GM23338 (cell line): ENCODE results near the gene MED16. TPM values are rescaled to one million over a fixed set of nuclear protein-coding genes. Genes with fewer than 3 reads are reported as not detected.

Experiments used
- ATAC-seq: fragments of 200-7000 bp; cut with Tn5 transposase; 3 replicates; pipeline ENCODE4 v1.9.1; 2020
- DNase-seq: peaks from one replicate; pipeline ENCODE4 v3.0.0-alpha.2; 2015; ENCODE audit warnings: low spot score
- H2AFZ ChIP-seq: fragments of 200-600 bp; sonication (generic); 2 replicates; pipeline ENCODE4 v1.8.0; 2016; ENCODE audit warnings: antibody characterized with exemption, mild to moderate bottlenecking, moderate library complexity
- H3F3A ChIP-seq: fragments of 200-600 bp; sonication (generic); replicated peaks from 2 replicates; pipeline ENCODE4 v1.8.0; 2017; ENCODE audit warnings: antibody characterized with exemption, mixed run types, low read depth
- H3K27ac ChIP-seq: fragments of 200-600 bp; sonication (generic); 2 replicates; pipeline ENCODE4 v1.6.1; 2016; ENCODE audit warnings: low read depth
- H3K27me3 ChIP-seq: fragments of 200-600 bp; sonication (generic); 2 replicates; pipeline ENCODE4 v1.8.0; 2016; ENCODE audit warnings: mild to moderate bottlenecking, mixed run types, moderate library complexity; ENCODE audit not compliant: insufficient read depth
- H3K36me3 ChIP-seq: fragments of 200-600 bp; sonication (generic); 2 replicates; pipeline ENCODE4 v1.8.0; 2016; ENCODE audit warnings: mild to moderate bottlenecking; ENCODE audit not compliant: insufficient read depth
- H3K4me1 ChIP-seq: fragments of 200-600 bp; sonication (generic); 2 replicates; pipeline ENCODE4 v1.8.0; 2016; ENCODE audit warnings: mild to moderate bottlenecking, moderate library complexity; ENCODE audit not compliant: insufficient read depth
- H3K4me2 ChIP-seq: fragments of 200-600 bp; sonication (generic); 2 replicates; pipeline ENCODE4 v1.7.1; 2017; ENCODE audit warnings: mixed run types
- H3K4me3 ChIP-seq: fragments of 200-600 bp; sonication (generic); 2 replicates; pipeline ENCODE4 v1.6.1; 2016; ENCODE audit warnings: mixed run types
- H3K79me2 ChIP-seq: fragments of 200-600 bp; sonication (generic); replicated peaks from 2 replicates; pipeline ENCODE4 v1.8.0; 2017; ENCODE audit warnings: mild to moderate bottlenecking; ENCODE audit not compliant: insufficient read depth
- H3K9me2 ChIP-seq: fragments of 200-600 bp; sonication (generic); 2 replicates; pipeline ENCODE4 v1.8.0; 2017; ENCODE audit not compliant: insufficient read depth
- H4K20me1 ChIP-seq: fragments of 200-600 bp; sonication (generic); replicated peaks from 2 replicates; pipeline ENCODE4 v1.8.0; 2017; ENCODE audit warnings: mild to moderate bottlenecking; ENCODE audit not compliant: insufficient read depth
- H3K27ac Mint-ChIP-seq: 2 replicates; pipeline ENCODE4 v1.8.0; 2020; ENCODE audit warnings: inconsistent platforms, mild to moderate bottlenecking, moderate library complexity, mixed read lengths
- H3K27me3 Mint-ChIP-seq: 3 replicates; pipeline ENCODE4 v1.8.0; 2022; ENCODE audit warnings: low read depth, mild to moderate bottlenecking, moderate library complexity, mixed read lengths, inconsistent platforms; ENCODE audit not compliant: insufficient read depth, poor library complexity
- H3K36me3 Mint-ChIP-seq: 3 replicates; pipeline ENCODE4 v1.8.0; 2021; ENCODE audit warnings: low read depth, mild to moderate bottlenecking, inconsistent platforms, moderate library complexity, mixed read lengths
- H3K4me1 Mint-ChIP-seq: 3 replicates; pipeline ENCODE4 v1.8.0; 2020; ENCODE audit warnings: mild to moderate bottlenecking, inconsistent platforms, mixed read lengths
- H3K4me3 Mint-ChIP-seq: 3 replicates; pipeline ENCODE4 v1.8.0; 2021; ENCODE audit warnings: moderate library complexity, mild to moderate bottlenecking, inconsistent platforms, mixed read lengths
- H3K9me3 Mint-ChIP-seq: 3 replicates; pipeline ENCODE4 v1.8.0; 2020; ENCODE audit warnings: moderate library complexity, mild to moderate bottlenecking, inconsistent platforms, mixed read lengths
- EZH2phosphoT487 ChIP-seq: fragments of 200-600 bp; sonication (generic); IDR thresholded peaks from one replicate; pipeline ENCODE4 v1.8.1; 2018; ENCODE audit warnings: antibody characterized with exemption; ENCODE audit not compliant: unreplicated experiment
- NANOG ChIP-seq: IDR thresholded peaks from 2 replicates; pipeline ENCODE4 v1.6.1; 2016; ENCODE audit warnings: antibody characterized with exemption, borderline replicate concordance
- POLR2AphosphoS5 ChIP-seq: IDR thresholded peaks from 2 replicates; pipeline ENCODE4 v1.6.1; 2016; ENCODE audit warnings: antibody characterized with exemption, low read depth
- REST ChIP-seq: IDR thresholded peaks from one replicate; pipeline ENCODE4 v1.6.1; 2018; ENCODE audit warnings: antibody characterized with exemption; ENCODE audit not compliant: unreplicated experiment
- ZNF114 ChIP-seq: fragments of 250-450 bp; sonication (Bioruptor Pico); IDR thresholded peaks from 2 replicates; pipeline ENCODE4 v1.5.0; 2020; ENCODE audit warnings: mild to moderate bottlenecking, moderate library complexity
- ZNF331 ChIP-seq: fragments of 250-450 bp; sonication (Bioruptor Pico); IDR thresholded peaks from 2 replicates; pipeline ENCODE4 v1.5.0; 2020; ENCODE audit warnings: low read depth, mild to moderate bottlenecking, moderate library complexity
- polyA plus RNA-seq: library from polyadenylated mRNA; unstranded; fragments of >200 nt; fragmentation: Nextera tagmentation; extraction: Ambion mirVana; gene quantifications from 2 replicates; pipeline ENCODE4 v1.2.1, GENCODE V29; 2016
- total RNA-seq: library from RNA; depleted of rRNA; stranded (reverse); fragments of >200 nt; shearing (Covaris generic); gene quantifications from 2 replicates; pipeline ENCODE4 v1.2.3, GENCODE V29; 2014
- TF ChIP-seq, protein P1 (sequence below): fragments of 250-450 bp; sonication (Bioruptor Pico); IDR thresholded peaks from 2 replicates; pipeline ENCODE4 v1.5.0; 2020; ENCODE audit warnings: mild to moderate bottlenecking, moderate library complexity
- TF ChIP-seq, protein P2 (sequence below), 2 experiments: fragments of 200-600 bp in 1 of 2; sonication (generic) in 1 of 2; conservative IDR thresholded peaks; 2 replicates each; pipeline versions ENCODE4 v1.5.1 to v1.6.1; 2016 to 2017; ENCODE audit warnings: antibody characterized with exemption in 2 of 2, low read depth in 2 of 2, mild to moderate bottlenecking in 2 of 2, moderate library complexity in 1 of 2

The MED16 gene
- total and polyA plus RNA-seq, 2 experiments from 2014 or later: 52.7 to 73.6 TPM

DNA sequence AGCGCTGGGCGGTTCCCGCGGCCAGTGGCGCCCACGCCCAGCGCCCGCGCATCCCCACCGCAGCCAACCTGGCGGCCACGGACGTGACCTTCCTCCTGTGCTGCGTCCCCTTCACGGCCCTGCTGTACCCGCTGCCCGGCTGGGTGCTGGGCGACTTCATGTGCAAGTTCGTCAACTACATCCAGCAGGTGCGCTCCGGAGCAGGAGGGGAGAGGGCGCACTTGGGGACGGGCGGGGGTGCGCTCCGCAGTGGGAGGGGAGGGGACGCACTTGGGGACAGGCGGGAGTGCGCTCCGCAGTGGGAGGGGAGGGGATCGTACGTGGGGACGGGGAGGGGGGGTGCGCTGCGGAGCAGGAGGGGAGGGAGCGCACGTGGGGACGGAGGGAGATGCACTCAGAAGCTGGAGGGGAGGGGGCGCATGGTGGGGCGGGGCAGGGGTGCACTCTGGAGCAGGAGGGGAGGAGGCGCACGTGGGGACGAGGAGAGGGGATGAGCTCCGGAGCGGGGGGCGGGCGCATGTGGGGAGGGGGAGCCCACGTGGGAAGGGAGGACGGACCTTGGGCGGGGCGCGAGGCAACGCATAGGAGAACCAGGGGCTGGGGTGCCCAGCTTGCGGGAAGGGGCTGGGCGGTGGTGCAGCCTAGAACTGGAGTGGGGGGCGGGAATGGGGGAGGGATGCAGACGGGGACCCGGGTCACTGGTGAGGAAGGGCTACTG lies 25.7 kb upstream of the MED16 start:
- no peaks in the 10 kb centered on the region for H3K36me3 ChIP-seq
- H4K20me1 ChIP-seq: no peaks in the 10 kb centered on the region; the same call in 1 of the 2 replicates
- H3K4me3 ChIP-seq: peak overlapping the region; percentile 72
- H3K4me2 ChIP-seq: peak overlapping the region; percentile 87
- H3K79me2 ChIP-seq: no peaks in the 10 kb centered on the region
- no peaks in the 10 kb centered on the region for H3K9me2 ChIP-seq
- Mint-ChIP-seq H3K4me3 (peak overlapping the region; percentile 46; the same call in 2 of the 3 replicates), H3K36me3 (no peaks in the 10 kb centered on the region), H3K9me3 (no peaks in the 10 kb centered on the region), H3K4me1 (peaks cover 7% of the 10 kb centered on the region; the same call in 2 of the 3 replicates), H3K27me3 (peaks cover 56% of the 10 kb centered on the region), H3K27ac (no peak overlapping the region)
- TF ChIP-seq, protein P1, sequence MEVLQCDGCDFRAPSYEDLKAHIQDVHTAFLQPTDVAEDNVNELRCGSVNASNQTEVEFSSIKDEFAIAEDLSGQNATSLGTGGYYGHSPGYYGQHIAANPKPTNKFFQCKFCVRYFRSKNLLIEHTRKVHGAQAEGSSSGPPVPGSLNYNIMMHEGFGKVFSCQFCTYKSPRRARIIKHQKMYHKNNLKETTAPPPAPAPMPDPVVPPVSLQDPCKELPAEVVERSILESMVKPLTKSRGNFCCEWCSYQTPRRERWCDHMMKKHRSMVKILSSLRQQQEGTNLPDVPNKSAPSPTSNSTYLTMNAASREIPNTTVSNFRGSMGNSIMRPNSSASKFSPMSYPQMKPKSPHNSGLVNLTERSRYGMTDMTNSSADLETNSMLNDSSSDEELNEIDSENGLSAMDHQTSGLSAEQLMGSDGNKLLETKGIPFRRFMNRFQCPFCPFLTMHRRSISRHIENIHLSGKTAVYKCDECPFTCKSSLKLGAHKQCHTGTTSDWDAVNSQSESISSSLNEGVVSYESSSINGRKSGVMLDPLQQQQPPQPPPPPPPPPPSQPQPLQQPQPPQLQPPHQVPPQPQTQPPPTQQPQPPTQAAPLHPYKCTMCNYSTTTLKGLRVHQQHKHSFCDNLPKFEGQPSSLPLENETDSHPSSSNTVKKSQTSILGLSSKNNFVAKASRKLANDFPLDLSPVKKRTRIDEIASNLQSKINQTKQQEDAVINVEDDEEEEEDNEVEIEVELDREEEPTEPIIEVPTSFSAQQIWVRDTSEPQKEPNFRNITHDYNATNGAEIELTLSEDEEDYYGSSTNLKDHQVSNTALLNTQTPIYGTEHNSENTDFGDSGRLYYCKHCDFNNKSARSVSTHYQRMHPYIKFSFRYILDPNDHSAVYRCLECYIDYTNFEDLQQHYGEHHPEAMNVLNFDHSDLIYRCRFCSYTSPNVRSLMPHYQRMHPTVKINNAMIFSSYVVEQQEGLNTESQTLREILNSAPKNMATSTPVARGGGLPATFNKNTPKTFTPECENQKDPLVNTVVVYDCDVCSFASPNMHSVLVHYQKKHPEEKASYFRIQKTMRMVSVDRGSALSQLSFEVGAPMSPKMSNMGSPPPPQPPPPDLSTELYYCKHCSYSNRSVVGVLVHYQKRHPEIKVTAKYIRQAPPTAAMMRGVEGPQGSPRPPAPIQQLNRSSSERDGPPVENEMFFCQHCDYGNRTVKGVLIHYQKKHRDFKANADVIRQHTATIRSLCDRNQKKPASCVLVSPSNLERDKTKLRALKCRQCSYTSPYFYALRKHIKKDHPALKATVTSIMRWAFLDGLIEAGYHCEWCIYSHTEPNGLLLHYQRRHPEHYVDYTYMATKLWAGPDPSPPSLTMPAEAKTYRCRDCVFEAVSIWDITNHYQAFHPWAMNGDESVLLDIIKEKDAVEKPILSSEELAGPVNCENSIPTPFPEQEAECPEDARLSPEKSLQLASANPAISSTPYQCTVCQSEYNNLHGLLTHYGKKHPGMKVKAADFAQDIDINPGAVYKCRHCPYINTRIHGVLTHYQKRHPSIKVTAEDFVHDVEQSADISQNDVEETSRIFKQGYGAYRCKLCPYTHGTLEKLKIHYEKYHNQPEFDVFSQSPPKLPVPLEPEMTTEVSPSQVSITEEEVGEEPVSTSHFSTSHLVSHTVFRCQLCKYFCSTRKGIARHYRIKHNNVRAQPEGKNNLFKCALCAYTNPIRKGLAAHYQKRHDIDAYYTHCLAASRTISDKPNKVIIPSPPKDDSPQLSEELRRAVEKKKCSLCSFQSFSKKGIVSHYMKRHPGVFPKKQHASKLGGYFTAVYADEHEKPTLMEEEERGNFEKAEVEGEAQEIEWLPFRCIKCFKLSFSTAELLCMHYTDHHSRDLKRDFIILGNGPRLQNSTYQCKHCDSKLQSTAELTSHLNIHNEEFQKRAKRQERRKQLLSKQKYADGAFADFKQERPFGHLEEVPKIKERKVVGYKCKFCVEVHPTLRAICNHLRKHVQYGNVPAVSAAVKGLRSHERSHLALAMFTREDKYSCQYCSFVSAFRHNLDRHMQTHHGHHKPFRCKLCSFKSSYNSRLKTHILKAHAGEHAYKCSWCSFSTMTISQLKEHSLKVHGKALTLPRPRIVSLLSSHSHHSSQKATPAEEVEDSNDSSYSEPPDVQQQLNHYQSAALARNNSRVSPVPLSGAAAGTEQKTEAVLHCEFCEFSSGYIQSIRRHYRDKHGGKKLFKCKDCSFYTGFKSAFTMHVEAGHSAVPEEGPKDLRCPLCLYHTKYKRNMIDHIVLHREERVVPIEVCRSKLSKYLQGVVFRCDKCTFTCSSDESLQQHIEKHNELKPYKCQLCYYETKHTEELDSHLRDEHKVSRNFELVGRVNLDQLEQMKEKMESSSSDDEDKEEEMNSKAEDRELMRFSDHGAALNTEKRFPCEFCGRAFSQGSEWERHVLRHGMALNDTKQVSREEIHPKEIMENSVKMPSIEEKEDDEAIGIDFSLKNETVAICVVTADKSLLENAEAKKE: no peak
- TF ChIP-seq NANOG (no peak), ZNF114 (no peak), ZNF331 (CRISPR knock-in tag) (no peak), REST (no peak), EZH2phosphoT487 (no peak), POLR2AphosphoS5 (no peak)
- TF ChIP-seq, protein P2, sequence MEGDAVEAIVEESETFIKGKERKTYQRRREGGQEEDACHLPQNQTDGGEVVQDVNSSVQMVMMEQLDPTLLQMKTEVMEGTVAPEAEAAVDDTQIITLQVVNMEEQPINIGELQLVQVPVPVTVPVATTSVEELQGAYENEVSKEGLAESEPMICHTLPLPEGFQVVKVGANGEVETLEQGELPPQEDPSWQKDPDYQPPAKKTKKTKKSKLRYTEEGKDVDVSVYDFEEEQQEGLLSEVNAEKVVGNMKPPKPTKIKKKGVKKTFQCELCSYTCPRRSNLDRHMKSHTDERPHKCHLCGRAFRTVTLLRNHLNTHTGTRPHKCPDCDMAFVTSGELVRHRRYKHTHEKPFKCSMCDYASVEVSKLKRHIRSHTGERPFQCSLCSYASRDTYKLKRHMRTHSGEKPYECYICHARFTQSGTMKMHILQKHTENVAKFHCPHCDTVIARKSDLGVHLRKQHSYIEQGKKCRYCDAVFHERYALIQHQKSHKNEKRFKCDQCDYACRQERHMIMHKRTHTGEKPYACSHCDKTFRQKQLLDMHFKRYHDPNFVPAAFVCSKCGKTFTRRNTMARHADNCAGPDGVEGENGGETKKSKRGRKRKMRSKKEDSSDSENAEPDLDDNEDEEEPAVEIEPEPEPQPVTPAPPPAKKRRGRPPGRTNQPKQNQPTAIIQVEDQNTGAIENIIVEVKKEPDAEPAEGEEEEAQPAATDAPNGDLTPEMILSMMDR (conservative IDR thresholded peaks at IDR 0.05; ENCODE audit: low read depth in 2 of 2): no peak
- H3K27me3 ChIP-seq: peaks cover 87% of the 10 kb centered on the region
- ATAC-seq: peak; percentile 9
- no peaks in the 10 kb centered on the region; the same call in 1 of the 2 replicates for H3K4me1 ChIP-seq
- peak overlapping the region; percentile 74; the same call in 1 of the 2 replicates for H2AFZ ChIP-seq
- DNase-seq: peak; percentile 74
- H3K27ac ChIP-seq: no peak overlapping the region
- H3F3A ChIP-seq: peaks cover 16% of the 10 kb centered on the region
